HG02981 (cell line): ENCODE data around the gene URAD.
"Not testable (repeated sequence)": the region's sequence is repeated elsewhere in the genome, so short reads cannot be mapped to it uniquely, and the experiment has no call there.

Experiments used
- ATAC-seq: cut with Tn5 transposase; IDR thresholded peaks from one replicate; pipeline ENCODE4 v1.9.1; 2021; ENCODE audit warnings: mild to moderate bottlenecking, moderate library complexity; ENCODE audit not compliant: unreplicated experiment

The URAD gene

DNA sequence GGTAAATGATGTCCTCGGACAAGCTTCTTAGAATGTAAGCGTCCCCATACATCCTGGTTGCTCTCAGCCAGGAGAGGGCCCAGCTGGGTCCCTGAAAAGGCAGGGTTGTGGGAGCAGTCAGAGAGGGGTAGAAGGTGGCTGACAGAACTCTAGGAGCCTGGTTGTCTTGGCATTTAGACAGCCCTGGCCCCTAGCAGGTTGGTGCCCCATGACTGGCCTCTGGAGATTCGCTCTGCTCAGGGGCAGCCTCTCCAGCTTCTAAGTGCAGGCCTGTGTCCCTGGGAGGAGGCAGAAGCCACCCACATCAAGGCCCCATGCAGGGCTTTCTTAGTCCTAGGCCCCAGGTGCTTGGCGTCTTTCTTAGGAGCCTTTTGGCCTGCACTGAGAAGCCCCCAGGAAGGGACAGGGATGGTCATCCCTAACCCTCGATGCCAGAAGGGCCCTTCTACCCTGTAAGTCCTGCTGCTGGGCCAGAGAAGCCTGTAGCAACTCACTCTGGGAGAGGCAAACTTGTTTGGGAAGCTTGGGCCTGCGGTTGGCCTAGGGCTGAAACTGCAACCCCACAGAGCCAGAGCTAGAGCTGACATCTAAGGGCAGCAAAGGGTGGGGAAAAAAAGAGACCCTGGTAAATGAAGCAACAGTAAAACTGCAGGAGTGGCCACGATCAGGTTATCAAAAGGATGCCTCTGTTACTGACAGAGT lies 16.6 kb downstream of the URAD start:
- no peak for ATAC-seq

DNA sequence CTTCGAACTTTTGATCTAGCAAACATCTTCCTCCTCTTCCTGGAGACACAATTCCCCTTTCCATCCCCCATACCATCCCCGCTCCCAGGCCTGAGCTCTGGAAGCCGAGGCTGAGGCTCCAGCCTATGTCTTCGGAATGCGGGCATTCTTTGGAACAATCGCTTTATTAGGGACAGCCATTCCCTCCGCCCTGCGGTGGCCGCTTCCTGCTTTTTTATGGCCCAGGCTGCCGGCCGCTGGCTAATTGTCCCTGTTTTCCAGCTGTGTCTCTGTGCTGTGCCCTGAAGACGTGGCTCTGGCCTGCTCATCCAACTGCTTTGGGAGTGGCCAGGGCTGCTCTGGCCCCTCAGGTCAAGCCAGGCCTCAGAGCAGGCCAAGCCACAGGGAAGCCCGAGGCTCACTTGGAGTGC lies 17.3 kb downstream of the URAD start:
- no peak for ATAC-seq

DNA sequence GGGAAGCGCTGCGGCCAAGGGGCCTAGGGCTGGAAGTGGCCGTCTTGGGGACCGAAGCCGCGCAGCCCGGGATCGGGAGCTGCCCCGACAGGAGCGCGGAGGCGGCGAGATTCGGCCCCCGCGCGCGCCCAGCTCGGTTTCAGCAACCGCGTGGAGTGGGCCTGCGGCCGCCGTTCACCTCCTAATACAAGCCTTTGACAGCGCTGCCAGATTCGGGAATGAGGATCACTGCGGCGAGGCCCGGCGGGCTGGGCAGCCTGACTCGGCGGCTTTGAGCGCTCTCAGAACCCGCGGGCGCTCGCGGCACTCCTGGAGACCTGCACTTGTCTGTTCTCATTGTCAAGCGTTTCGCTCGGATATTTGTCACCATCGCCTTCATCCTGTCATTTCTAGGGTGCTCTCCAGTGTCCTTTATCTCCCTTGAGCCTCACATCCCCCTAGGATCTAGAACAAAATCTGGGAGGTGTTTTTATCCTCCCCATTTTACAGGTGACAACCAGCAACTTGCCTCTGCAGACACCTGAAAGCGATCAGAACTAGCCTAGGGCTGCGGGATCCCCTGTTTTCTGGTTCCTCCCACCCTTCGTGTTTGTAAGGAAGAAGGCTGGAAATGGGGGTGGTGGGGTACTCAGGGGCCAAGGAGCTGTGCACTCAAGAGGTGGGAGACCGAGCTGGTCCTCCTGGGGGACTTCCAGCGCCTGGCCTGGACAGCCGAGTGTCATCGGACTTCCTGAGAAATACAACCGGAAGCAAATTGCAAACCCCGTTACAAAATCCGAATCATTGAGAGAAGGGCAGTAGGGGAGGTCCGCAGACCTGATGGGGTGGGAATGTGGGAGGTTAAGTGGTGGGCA lies 17.9 kb downstream of the URAD start:
- ATAC-seq, result no peak

DNA sequence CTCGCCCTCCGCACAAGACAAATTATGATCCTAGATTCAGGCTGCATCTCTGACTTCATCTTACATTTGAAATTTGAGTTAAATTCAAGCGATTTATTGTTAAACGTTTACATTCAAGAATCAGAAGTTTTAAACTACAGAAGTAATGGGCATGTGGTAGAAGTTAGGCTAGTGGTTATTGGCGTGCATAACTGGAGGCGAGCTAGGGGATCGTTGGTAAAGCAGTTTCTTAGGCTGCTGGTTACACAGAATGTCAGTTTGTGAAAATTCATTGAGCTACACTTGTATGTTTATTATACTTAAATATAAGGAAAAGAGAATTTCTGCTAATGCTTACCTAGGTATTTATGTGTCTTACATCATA lies 18.6 kb downstream of the URAD start:
- no peak for ATAC-seq

DNA sequence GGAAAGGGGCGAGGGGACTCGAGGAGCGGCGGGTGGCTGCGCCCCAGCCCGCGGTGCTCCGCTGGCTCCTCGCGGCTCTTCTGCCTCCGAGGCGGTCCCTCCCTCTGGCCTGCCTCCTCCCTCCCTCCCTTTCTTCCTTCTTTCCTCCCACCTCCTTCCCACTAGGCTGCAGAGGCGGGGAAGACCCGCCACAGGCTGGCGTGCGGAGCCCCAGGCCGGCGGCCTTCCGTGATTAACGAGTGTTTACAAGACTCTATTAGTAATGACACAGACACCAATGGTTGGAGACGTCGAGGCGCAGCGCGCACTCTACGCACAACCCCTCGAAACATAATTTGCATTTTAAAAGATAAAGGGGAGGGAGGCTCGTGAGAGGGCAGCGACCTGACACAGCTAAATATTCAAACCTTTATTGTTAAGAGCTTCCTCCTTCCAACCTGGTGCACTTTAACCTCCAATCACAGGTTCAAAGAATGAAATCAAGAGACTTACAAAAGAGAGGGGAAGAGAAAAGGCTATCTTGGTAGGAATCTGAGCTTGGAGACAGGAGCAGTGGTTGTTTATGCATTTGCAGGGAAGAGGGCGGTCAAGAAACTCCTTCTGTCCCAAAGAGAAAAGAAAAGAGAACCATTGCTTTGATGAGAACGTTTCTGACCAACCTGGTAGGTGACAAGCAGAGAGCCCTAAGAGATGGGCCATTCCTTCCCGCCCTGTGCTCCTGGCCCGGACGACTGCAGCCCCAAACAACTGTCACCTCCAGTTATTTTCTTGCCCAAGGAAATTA lies 19.2 kb downstream of the URAD start, which contains the start of gene CDX2:
Gene CDX2 (minus strand): TSS at position 234 of the 784 bp plus-strand sequence. CDS start 309 bp downstream, outside the sequence.
- no peak for ATAC-seq

DNA sequence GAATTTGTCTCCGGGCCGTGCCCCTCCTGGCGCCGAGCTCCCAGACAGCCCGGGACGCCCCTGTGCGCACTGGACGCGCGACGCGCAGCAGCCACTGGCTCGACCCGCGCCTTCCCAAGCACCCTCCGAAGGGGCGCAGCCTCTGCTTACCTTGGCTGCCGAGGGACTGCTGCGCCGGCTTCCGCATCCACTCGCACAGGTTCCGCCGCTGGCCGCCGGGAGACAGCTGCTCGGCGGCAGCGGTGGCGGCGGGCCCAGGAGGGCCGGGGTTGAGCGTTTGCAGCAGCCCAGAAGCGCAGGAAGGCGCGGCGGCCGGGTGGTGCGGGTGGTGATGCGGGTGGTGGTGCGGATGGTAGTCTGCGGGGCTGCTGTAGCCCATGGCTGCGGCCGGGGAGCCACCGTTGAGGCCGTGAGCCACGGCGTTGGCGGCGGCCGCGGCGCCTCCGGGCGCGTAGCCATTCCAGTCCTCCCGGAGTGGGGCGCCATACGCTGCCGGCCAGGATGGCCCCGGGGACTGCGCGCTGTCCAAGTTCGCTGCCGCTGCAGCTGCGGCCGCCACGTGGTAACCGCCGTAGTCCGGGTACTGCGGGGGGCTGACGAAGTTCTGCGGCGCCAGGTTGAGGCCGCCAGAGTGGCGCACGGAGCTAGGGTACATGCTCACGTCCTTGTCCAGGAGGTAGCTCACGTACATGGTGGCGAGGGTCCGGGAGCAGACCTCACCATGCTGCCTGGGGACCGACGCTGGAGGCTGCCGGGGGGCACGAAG lies 20.0 kb downstream of the URAD start:
- no peak for ATAC-seq

DNA sequence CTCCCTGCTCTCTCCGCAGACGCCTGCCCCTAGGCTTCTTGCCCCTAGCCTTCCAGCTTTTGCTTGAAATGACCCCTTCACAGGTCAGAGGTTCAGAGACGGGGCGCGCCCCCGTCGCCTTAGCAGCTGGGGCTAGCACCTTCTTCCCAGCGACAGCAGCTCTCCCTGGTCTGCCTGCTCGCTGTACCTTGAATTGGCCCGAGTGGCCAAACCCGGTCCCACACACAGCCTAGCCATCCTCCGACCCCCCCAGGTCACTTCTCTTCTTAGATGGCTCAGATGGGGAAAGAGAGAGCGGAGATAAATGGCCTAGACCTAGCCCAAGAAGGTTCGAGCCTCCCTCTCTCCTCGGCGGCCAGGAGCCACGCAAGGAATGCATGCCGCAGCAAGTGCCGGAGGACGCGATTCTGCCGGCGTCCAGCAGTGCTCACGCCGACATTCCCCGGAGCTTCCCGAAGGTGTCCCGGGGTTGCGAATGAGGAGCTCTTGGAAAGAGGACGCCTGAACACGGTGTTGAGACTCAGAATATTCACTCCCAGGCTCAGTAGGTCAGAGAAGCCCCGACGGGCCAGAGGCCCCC lies 20.7 kb downstream of the URAD start:
- no peak for ATAC-seq

DNA sequence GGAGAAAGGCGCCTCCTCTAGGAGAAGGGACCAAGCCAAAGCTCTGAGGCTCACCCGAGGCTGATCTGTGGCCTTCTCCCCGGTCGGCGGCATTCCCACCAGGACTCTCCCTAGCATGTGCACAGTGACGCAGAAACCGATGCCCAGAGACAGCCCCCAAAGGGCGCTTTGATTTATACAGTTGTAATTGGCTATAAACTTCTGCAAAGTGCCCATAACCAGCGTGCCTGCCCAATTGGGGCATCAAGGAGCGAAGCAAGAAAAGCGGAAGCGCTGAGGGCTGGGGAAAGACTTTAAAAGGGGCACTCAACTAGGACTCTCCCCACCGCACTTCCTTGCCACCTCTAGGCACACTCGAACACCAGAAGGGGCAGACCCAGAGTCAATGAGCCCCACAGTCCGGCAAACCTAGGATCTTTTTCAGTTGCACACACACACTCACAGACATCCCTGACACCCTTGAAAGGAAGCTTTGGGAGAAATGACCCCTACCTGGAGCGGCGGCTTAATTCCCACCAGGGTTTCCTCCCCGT lies 21.2 kb downstream of the URAD start:
- no peak for ATAC-seq

DNA sequence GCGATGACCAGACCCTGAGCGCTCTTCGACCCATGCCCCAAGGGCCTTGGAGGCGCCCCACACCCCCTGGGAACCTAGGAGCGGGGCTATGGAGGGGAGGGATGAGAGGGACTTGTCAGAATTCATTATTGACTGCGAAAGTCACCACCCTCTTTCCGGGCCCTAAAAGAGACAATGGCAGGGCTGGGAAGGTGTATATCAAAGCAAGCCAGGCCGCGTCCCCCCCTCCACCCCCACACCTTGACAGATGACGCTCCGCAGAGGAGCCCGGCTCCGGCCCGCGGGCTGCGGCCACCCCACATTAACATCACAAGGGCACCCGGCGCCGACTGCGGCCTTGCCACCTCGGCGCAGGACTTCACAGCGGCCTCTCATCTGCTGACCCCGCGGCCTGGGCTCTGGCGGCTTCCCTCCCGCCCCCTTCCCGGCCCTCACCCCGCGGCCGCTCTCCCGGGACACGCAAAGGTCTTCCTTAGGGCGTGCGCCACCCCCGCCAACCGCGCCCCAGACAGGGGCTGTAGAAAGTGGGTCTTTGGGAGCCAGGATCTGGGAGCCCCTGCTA lies 21.8 kb downstream of the URAD start:
- ATAC-seq, result no peak

DNA sequence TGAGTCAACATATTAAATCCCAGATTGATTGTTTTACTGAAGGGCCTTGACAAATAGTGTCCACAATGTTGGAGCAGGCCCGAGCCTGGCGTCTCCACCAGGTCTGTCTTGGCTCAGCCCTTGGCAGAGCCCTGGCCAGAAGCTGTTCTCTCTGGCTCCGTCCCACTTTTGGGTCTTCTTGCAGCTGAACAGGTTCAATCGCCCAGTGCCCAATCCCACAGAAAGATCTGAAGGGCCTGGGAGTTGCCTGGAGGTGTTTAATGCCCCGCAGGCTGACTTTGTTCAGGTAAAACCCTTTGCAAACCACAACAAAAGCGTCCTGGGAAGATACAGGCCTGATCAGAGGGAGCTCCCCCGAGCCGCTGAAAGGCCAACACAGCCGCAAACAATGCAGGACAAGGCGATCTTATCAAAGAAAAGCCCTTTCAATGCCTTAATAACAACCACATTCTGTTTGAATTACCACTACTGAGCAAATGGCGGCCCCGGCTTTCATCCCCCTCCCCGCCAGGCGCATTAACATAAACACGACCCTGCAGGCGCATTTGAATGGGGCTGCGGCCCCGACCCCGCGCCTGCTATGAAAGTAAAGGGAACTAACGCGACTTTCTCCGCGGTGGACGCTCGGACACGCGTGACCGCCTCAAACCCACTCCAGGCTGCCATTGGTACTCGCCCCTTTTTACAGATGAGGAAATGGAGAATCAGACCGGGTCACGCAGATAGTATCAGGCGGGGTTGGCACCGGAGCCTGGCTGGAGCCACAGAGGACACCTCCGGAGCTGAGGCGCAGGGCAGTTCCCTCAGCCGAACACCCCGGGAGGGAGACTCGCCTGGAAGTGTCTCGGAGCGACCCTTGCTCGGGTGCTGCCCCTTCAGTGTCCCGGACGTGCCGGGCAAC lies 22.5 kb downstream of the URAD start:
- ATAC-seq, result no peak

DNA sequence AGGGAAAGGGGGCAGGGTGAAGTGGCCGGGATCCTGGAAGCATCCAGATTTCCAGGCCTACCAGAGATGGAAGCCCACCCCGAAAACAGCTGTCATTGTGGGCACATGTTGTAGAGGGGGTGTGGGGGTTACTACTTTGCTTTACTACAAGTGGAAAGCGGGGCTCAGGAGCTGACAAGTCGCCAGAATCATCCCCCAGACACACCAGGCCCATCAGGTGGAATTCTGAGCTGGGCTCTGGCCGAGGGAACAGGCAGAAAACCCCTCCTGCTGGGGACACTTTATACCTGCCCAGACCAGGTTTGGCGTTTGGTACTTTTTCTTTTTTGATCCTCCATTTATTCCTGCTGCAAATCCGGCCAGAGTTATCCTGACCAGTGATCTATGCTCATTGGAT lies 23.2 kb downstream of the URAD start:
- ATAC-seq, result no peak

DNA sequence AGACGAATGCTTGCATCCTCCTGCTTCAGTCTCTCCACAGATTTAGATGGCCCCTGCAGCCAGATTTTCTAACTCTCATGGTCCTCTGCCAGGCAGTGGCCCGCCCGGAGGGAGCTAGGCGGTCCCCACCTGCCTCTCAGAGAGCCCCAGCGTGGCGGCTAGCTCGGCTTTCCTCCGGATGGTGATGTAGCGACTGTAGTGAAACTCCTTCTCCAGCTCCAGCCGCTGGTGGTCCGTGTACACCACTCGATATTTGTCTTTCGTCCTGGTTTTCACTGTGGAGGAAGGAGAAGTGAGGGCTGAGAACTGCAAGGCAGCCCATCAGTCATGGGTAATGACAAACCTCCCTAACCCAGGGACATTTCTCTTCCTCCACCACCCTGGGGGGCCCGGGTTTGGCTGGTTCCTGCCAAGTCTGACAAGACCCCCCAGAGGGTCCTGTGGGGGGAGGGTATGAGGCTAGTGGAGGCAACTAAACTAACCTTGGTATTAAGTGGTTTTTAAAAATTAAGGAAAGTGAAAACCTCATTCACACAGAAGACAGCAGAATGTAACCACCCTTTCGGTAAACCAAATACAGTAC lies 23.7 kb downstream of the URAD start:
- no peak for ATAC-seq

DNA sequence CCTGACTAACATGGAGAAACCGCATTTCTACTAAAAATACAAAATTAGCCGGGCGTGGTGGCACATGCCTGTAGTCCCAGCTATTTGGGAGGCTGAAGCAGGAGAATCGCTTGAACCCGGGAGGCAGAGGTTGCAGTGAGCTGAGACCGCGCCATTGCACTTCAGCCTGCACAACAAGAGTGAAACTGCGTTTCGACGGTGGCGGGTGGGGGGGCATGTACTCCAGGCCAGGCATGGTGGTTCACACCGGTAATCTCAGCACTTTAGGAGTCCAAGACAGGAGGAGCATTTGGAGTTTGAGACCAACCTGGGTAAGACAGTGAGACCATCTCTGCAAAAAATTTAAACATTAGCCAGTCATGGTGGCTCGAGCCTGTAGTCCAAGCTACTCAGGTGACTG lies 24.3 kb downstream of the URAD start:
- not testable (repeated sequence) for ATAC-seq

DNA sequence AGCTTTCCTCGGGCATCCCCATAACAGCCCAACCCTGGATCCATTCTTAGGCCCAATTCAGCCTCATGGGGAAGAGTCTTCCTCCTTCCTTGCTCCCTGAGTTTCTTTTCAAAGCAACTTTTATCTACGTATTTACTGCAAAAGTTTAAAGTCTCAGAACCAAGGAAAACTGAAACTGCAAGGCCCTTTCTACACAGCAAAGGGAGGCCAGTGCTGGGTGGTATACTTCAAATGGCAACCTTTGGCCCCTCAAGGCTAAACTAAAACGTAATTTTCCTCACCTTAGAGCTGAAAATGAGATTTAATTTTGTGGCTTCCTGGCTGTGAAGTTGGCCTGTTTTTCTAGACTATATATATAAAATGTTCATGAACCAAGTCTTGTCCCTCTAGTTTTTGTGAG lies 25.0 kb downstream of the URAD start:
- ATAC-seq, result no peak

DNA sequence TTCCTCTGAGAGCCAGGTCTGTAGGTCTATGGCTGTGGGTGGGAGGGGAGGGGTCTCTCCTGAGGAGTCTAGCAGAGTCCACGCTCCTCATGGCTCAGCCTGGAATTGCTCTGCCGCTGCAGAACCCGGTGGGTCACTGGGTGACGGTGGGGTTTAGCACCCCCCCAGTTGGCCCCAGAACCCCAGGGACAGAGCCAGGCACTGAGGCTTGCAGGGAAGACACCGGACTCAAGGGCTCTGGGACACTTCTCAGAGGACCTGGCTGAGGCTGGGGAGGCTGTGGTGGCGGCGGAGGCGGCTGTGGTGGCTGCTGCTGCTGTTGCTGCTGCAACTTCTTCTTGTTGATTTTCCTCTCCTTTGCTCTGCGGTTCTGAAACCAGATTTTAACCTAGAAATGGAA lies 25.5 kb downstream of the URAD start:
- ATAC-seq, result no peak

DNA sequence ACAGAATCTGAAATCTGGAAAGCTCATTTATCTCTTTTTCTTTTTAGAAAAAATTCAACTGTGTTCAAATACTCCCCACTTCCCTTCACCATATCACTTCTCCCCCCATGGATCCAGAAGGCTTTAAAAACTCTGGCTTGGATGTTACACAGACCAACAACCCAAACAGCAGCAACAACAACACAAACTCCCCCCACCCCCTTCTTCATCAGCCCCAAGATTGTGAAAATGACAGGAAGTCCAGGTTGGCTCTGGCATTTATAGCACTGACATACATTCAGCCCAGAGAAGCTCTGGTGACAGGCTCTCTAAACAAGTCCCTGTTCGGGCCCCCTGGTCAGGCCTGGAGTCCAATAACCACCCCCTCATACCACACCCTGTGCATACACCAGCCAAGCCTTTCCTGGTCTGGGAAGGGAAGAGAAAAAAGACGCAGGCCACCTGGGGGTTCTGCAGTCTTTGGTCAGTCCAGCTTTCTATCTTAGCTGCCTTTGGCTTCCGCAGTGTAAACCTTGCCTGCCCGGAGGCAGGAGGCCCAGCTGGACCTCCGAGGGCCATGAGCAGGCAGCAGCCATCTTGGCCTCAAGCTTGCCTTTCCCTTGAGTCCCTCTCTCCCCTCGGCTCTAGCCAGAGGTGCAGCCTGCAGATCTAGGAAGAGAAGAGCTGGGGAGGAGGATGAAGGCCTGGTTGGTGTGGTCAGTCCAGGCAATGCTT lies 26.2 kb downstream of the URAD start:
- no peak for ATAC-seq

DNA sequence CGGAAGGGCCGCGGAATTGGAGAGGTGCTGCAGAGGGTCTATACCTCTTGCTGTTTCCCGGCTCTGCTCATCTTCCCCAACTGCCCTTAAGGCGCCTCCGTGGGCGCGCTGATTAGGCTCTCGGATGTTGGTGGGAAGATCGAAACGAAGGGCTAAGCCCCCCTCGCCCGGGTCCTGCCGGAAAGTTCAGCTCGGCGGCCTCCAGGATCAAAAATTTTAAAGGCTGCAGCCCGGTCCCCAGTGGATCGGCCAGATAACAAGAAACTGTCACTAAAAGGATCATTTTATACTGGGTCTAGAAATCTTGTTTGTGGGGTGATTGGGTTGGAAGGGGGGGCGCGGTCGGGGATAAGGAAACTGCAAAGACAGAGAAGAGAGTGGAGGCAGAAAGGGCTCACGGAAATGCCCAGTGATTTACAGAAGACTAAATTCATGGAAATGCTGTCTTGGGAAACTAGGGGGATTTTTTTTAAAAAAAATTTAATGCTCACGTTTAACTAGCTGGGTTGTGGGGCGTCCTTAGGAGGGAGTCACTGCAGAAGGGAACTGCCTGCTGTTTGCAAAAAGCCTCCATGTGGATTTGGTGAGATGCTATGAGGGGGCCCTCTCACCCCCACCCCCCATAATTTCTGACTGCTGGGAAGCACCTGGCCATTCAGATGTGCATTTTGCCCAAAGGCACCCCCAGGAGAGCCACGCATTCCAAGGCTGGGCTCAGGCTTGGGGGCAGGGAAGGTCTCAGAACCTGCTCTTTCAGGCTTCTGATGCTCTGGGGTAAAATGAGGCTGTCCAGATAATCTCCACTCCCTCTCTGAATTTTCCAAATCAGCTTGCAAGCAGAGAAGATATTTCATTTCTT lies 27.0 kb downstream of the URAD start:
- no peak for ATAC-seq
